HTR-8/SVneo (cell line): ENCODE data around the gene ATL2.
"Not testable (repeated sequence)": the region's sequence is repeated elsewhere in the genome, so short reads cannot be mapped to it uniquely, and the experiment has no call there.

Experiments used
- DNase-seq: peaks from one replicate; pipeline ENCODE4 v3.0.0; 2011; ENCODE audit warnings: low spot score, mixed read lengths; ENCODE audit not compliant: insufficient read length
- FAIRE-seq: peaks from 2 replicates; lab custom pipeline; 2011; peaks lifted over from hg19 to GRCh38; lab: Jason Lieb, UNC

The ATL2 gene

DNA sequence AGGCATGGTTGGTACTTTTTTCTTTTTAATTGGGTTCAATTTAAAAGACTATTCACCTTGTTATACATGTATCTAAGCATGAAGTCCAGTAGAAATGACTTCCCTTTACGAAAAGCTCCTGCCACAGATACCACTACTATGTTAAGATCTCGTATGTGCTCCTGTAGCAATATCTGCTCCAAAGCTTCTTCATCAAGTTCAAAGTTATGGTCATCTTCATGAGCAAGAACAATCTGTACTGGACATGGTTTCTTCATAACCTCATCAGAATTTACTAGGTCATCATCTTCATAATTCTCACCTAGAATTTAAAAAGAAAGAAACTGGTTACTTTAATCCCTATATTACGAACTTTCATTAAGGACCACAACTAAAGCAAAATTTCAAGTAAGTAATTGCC lies 33.9 kb downstream of the ATL2 start:
- DNase-seq (no peak), FAIRE-seq (no peak)

DNA sequence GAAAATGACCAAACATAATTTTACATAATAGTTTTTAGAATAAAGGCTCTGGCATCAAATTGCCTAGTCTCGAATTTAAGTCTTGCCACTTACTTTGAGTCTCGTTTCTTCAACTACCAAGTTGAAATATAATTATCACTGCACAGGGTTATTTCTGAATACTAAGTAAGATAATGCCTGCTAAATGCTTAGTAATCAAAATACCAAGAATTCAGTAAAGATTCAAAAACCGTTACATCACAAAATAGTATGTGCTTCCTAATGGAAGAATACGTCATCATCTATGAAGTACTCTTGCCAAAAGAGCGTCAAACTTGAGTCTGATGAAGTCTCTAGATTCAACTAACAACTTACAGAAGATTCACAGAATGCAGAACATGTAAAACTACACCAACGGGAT lies 40.5 kb downstream of the ATL2 start:
- DNase-seq: no peak
- no peak for FAIRE-seq

DNA sequence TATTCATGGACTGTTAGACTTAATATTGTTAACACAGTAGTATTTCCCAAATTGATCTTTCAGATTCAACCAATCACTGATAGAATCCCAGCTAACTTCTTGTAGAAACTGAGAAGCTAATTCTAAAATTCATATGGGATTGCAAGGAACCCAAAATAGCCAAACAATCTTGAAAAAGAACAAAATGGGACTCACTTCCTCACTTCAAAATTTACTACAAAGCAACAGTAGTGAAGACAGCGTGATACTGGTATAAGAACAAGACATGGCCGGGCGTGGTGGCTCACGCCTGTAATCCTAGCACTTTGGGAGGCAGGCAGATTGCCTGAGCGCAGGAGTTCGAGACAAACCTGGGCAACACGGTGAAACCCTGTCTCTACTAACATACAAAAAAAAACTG lies 46.3 kb downstream of the ATL2 start:
- FAIRE-seq (no peak), DNase-seq (no peak)

DNA sequence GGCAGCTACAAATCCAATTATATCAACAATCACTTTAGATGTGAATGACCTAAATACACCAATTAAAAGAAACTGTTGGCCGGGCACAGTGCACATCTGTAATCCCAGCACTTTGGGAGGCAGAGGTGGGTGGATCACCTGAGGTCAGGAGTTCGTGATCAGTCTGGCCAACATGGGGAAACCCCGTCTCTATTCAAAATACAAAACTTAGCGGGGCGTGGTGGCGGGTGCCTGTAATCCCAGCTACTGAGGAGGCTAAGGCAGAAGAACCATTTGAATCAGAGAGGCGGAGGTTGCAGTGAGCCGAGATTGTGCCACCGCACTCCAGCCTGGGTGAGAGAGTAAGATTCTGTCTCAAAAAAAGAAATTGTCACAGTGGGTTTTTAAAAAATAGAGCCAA lies 49.5 kb downstream of the ATL2 start:
- DNase-seq: no peak
- FAIRE-seq: no peak

DNA sequence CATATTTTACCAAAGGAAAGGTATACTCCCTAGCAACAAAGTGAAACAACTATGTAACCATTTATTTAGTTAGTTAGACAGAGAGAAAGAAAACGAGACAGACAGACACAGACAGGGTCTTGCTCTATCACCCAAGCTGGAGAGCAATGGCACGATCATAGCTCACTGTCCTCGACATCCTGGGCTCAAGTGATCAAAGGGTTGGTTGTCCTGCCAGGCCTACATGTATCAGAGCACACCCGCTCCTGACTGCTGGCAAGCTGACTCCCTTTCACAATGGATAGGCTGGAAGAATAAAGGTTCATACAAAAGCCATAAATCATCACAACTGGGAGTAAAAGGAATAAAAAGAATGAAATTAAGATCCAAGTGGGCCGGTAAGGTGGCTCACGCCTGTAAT lies 53.5 kb downstream of the ATL2 start:
- no peak for DNase-seq
- no peak for FAIRE-seq

DNA sequence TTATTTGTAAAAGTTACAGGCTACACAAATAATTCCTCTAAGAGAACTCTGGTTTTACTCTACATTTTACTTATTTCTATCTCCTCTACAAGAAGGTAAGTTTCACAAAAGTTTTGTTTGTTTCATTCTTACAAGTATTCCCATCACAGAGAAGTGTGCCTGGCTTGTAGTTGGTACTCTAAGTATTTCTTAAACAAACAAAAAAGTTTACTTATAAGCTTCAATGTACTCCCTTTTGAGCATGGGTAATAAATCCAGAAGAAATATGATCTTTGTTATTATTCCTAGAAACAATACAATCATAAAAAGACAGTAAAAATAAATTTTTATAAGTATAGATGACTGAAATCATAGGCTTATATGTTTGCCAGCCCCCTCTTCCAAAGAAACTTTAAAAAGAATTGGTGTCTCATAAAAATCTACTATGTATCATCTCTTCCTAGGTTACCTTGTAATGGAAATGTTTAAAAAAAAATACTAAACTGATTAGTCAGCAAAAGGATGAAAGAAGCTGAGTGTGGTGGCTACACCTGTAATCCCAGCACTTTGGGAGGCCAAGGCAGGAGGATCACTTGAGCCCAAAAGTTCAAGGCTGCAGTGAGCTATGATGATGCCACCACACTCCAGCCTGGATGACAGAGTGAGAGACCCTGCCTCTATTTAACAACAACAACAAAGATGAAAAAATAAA lies 54.7 kb downstream of the ATL2 start:
- DNase-seq (no peak), FAIRE-seq (no peak)

DNA sequence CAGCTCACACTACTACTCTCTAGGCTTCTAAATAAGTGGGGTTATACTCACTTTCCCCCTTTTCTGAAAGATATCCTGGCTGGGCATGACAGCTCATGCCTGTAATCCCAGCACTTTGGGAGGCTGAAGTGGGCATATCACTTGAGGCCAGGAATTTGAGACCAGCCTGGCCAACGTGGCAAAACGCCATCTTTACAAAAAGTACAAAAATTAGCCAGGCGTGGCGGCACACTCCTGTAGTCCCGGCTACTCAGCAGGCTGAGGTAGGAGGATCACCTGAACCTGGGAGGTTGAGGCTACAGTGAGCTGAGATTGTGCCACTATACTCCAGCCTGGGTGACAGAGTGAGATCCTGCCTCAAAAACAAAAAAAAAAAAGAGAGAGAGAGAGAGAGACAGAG lies 57.8 kb downstream of the ATL2 start:
- peak; percentile 49 for FAIRE-seq
- not testable (repeated sequence) for DNase-seq

DNA sequence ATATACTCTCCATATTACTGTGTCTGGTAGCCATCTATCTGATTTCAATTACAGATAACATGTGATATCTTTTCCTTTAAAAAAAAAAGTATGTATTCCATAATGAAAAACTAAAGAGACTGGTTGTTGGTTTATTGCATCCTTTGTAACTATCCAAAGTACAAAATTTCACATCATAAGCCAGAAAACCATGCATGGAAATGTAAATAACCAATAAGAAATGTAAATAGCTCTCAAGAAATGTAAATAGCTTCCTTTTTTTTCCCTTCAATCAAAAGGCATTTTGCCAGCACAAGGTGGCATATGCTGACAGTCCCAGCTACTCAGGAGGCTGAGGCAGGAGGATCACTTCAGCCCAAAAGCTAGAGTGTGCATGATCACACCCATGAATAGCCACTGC lies 59.3 kb downstream of the ATL2 start:
- DNase-seq (no peak), FAIRE-seq (no peak)

DNA sequence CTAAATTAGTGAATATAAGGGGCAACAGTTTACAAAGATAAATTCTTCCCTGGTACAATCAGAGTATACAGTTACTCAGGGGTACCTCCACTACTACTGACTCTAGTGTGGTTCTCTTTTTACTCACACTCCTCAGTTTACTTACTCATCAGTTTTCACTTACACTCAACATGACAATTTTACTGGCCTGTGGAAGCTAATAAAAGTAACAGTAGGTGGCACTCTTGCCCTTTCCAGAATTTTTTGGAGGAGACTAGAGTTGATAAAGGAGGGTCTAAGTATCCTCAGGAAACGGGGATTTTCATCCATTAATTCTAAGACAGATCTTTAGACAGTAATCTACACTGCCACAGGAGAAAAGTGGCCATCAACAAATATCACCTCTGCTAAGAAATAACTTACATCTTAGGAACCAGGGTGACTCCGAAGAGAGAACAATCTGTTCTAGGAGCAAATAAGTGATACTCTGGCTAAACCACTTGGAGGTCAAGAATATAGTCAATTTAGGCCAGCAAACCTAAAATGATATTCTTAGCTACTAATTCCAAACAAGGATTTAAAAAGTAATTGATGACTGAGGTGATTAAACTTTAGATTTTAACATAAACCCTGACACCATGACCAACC lies 61.3 kb downstream of the ATL2 start:
- FAIRE-seq (no peak), DNase-seq (peak; percentile 49)

DNA sequence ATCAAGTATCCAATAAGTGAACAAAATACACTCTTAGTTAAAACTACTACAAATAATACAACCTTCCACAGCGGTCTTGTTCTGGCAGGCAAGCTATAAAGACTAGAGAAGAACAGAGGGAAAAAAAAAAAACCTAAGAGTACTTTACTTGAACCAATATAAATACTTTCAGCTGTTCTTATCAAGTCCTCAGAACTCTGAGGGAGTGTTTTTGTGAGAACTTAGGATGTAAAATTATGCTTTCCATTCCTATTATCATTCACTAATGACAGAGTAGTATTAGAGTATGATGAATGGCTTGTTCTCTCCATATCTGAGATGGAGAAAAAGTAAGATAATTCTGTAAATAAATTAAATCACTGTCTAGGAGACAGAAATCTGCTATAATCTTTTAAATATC lies 68.3 kb downstream of the ATL2 start:
- DNase-seq (no peak), FAIRE-seq (no peak)

DNA sequence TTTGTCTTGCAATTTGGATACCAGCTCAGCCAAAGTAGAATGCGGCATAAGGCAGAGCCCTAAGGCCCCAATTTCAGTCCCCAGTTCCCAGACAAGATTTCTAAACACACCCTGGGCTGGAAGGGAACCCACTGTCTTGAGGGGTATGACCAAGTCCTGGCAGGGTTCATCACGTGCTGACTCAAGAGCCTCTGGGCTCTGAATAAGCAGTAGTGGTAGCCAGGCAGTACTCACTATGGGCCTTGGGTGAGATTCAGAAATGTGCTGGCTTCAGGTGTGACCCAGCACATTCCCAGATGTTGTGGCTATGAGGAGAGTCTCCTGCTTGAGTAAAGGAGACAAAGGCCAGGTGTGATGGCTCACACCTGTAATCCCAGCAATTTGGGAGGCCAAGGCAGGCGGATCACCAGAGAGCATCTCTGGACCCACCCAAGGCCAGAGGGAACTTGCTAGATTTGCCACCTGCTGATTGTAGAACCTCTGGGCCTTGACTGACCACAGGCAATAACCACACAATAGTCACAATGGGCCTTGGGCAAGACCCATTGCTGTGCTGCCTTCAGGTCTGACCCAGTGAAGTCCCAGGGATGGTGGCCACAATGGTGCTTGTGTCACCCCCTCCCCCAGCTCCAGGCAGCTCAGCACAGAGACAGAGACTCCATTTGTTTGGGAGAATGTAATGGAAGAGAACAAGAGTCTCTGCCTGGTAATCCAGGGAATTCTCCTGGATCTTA lies 74.9 kb downstream of the ATL2 start:
- FAIRE-seq (no peak), DNase-seq (no peak)

DNA sequence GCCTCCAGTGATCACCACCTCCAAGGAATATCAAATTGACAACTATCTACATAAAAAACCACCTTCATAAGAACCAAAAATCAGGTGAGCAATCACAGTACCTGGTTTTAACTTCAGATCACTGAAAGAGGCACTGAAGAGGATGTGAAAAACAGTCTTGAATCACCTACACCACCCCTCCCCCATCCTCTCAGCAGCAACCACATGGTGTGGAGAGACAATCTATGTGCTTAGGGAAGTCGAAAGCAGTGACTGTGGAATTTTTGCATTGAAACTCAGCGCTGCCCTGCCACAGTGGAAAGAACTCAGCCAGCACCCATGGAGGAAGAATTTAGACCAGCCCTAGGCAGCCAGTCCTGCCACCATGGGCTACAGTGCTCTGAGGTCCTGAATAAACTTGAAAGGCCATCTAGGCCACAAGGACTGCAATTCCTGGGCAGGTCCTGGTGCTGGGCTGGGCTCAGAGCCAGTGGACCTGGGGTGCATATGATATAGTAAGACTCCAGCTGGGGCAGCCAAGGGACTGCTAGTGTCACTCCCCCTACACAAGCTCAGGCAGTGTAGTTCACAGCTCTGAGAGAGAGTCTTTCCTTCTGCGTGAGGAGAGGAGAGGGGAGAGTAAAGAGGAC lies 75.6 kb downstream of the ATL2 start:
- no peak for DNase-seq
- no peak for FAIRE-seq

DNA sequence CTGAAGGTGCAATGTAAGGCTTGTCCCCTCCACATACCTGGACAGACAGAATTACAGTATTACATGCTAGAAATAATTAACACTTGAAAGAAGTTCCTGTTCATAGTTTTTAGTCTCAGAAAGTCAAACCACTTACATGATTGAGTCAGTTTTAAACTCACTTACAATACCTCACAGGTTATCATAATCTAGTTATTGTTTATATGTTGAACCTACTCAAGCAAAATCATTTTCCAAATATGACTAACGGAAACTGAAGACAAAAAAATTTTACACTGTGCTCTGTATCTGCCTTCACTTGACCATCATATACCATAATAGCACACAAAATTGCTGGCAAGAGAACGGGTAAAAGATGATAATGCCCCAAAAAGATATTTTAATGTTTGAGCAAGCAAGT lies 78.5 kb downstream of the ATL2 start:
- FAIRE-seq (no peak), DNase-seq (no peak)

DNA sequence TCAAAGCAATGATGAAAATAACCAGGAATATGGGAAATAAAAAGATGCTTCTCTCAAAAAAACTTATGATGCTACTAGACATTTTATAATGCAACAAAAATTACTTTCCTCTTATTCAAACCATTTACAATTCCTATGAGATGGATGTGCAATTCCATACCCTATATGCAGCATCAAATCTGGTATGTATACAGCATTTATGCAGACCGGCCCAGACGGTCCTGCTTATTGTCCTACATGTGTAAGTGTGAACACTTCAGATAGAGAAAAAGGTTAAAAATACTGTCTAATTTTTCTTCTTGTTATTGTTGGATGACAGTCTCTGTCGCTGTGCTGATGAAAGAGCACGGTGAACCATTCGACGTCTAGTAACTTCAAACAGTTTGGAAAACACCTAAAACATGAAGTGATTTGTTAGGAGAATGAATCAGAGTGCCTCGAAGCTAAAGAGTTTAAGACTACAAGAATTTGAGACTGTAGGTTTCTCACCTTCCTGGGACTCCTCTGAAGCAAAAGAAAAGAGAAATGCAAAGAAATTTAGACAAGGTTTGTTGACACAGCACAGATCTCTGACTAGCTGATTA lies 80.8 kb downstream of the ATL2 start:
- DNase-seq (no peak), FAIRE-seq (no peak)

DNA sequence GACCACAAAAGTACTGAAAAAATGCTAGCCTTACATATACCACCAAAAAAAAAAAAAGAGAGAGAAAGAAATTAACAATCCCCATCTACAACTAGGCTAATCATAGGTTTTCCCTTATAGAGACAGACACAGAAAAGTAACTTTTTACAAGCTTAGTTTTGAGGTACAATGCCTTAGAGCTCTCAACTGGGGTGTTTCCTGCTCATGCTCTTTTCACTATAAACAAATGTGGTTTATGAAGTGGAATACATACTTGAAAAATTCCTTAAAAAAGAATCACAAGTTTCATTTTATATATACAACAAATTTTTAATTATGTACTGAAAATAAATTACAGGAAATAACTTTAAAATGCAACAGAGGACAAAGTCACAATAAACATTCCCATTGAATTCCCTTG lies 82.5 kb downstream of the ATL2 start:
- DNase-seq: no peak
- FAIRE-seq: no peak

DNA sequence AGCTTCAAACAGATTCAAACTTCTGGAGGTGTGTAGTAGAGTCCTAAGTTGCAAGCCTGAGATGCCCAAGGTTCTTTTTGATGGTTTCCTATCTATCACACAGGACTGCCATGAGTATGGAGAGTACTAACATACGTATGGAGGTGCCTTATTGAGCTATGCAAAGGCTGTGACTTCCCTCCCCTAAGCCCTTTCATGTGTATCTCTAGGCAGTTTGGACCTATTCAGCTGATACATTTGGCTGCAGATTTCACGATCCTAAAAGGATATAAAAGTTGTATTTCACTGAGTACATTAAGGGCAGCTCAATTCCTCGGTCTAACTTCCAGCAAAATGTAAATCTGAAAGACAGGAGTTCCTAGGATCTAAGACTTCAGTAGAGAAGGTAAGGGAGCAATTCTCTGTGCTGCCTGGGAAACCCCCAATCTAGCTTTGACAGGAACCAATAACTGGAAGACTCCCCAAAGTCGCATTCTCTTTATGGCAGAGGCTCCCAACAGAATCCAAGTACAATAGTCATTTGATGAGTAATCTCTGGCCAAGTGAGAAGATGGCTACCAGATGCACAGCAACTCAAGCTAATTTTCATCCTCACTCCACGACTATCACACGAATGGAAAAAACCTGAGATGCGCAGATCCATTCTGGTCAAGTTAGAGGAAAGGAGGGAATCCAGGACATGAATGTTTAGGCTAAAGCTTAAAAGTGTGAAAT lies 83.8 kb downstream of the ATL2 start:
- peak; percentile 69 for FAIRE-seq
- no peak for DNase-seq

DNA sequence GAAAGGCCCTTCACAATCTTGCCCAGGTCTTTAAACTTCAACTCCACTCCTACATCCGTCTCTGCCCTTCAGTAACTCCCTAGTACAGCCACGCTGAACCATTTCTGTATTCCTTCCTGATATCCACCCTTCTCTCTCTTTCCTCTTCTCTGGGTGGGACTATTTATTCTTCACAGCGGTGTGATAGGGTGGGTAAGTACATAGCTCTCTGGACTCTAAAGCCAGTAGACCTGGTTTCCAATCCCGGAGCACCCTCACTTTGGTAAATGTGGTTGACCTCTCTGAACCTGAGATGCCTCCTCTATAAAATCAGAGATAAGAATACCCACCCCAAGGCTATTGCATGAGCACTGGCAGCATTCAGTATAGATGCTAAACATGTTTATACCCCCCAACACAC lies 86.7 kb downstream of the ATL2 start:
- DNase-seq (no peak), FAIRE-seq (peak; percentile 48)

DNA sequence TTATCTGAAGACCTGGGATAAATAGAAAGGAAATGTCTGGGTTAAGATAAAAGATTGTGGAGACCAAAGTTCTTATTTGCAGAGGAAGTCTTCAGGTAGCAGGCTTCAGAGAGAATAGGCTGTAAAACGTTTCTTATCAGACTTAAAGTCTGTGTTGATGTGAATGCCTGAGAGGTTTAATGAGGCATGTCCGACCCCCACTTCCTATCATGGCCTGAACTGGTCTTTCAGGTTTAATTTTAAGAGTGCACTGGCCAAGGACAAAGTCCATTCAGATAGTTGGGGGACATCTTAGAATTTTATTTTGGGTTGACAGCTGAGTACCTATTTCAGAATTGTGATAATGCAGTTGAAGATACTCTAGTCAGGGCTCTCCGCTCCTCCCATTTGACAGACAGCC lies 92.1 kb downstream of the ATL2 start:
- FAIRE-seq (no peak), DNase-seq (no peak)

DNA sequence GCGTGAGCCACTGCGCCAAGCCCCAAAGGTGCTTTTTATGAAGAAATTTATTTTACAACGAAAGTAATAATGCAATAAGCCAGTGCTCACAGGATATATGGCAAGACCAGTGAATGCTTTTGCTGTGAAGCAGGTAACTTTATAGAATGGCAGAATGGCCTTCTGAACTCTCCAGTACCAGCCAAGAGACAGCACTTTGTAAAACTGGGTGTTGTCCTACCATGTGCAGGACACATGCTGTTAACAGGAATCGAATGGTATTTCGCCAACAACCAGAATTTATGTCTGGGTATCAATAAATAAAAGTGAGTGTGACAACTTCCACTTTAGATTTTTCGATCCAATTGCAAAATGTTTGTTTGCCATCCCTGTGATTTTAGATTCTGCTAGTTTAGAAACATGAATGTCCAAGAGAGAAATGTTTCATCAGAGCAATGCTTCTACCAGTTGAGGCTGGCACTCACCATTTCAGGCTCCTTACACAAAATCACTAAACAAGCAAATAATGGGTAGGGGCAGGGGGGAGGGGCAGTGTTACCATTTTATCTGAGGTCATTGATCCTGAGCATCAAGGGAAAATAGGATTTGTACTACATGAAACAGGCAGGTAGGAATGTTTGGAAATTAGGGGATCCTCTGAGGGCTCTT lies 95.9 kb downstream of the ATL2 start:
- DNase-seq: no peak
- FAIRE-seq: peak; percentile 31

DNA sequence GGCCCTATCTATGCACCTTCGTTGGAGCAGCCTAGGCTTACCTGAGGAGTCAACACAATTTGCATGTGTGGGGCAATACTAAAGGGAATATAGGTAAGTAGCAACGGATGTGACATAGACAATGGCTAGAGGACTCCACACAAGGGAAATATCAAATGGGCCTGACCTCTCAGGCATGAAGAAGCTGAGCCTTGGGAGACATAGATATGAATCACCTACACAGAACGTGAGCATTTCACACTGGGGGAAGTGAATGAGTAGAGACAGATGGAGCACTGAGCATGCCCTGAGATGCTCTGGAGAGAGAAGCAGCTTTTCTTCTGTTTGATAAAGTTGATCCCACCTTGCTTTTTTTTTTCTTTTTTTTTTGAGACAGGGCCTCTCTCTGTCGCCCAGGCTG lies 97.9 kb downstream of the ATL2 start:
- FAIRE-seq: no peak
- DNase-seq: no peak
